Tibial nerve (tissue), 4 donors: ENCODE measurements around the gene TOPBP1. TPM values are rescaled to one million over a fixed set of nuclear protein-coding genes. Genes with fewer than 3 reads are reported as not detected.
"Not testable (repeated sequence)": the region's sequence is repeated elsewhere in the genome, so short reads cannot be mapped to it uniquely, and the experiment has no call there.

Experiments used
- DNase-seq, 2 donors: peaks; one replicate each; pipeline ENCODE4 v3.0.0-alpha.2; 2019; ENCODE audit warnings: low spot score in 2 of 2
- H3K27ac ChIP-seq, 4 donors: fragments of 200-600 bp; sonication (generic) in 3 of 4; one replicate each; pipeline ENCODE4 v1.5.1; 2017 to 2019; ENCODE audit warnings: mild to moderate bottlenecking in 1 of 4
- H3K27me3 ChIP-seq, 2 donors: fragments of 200-600 bp; sonication (generic) in 1 of 2; one replicate each; pipeline versions ENCODE4 v1.5.1 to v1.6.0; 2017 to 2019
- H3K36me3 ChIP-seq, 3 donors: fragments of 200-600 bp; sonication (generic); one replicate each; pipeline ENCODE4 v1.5.1; 2018 to 2019
- H3K4me1 ChIP-seq, 4 donors: fragments of 200-600 bp; sonication (generic) in 3 of 4; one replicate each; pipeline ENCODE4 v1.5.1; 2017 to 2019
- H3K4me3 ChIP-seq, 4 donors: fragments of 200-600 bp; sonication (generic) in 3 of 4; one replicate each; pipeline ENCODE4 v1.5.1; 2017 to 2019; ENCODE audit warnings: mild to moderate bottlenecking in 1 of 4, moderate library complexity in 1 of 4
- H3K9me3 ChIP-seq, 4 donors: fragments of 200-600 bp; sonication (generic) in 3 of 4; one replicate each; pipeline ENCODE4 v1.5.1; 2017 to 2019
- EP300 ChIP-seq, 2 donors: sonication (generic); formaldehyde crosslinking; IDR thresholded peaks; one replicate each; pipeline ENCODE4 v1.6.1; 2017; ENCODE audit warnings: antibody characterized with exemption in 2 of 2, mild to moderate bottlenecking in 1 of 2
- POLR2A ChIP-seq, 2 donors: fragments of 450-650 bp; IDR thresholded peaks; one replicate each; pipeline ENCODE4 v1.6.1; 2017; ENCODE audit warnings: antibody characterized with exemption in 2 of 2, mild to moderate bottlenecking in 2 of 2, moderate library complexity in 2 of 2
- WGBS, 2 donors: methylation state at CpG; one replicate each; pipeline ENCODE4 v1.1.5; 2018; 5-methylcytosine and 5-hydroxymethylcytosine counted together
- total RNA-seq, 4 donors: library from RNA; depleted of rRNA; stranded (reverse); fragments of >200 nt; gene quantifications; one replicate each; pipeline ENCODE4 v1.1.0, GENCODE V29; 2016
- TF ChIP-seq, protein P1 (sequence below), 5 experiments: fragments of 200-600 bp in 3 of 5; fragments of 450-650 bp in 2 of 5; sonication (generic) in 3 of 5; IDR thresholded peaks; one replicate each; pipeline ENCODE4 v1.5.1; 2016 to 2019; ENCODE audit warnings: antibody characterized with exemption in 5 of 5, mild to moderate bottlenecking in 3 of 5, moderate library complexity in 2 of 5

TOPBP1 gene
- total RNA-seq, 4 donors from 2014 or later: 17.0 to 39.3 (median 22.1) TPM

GRCh38 chr3:133691273-133692107 is 29.7 kb upstream of the TOPBP1 start:
- TF ChIP-seq, protein P1, sequence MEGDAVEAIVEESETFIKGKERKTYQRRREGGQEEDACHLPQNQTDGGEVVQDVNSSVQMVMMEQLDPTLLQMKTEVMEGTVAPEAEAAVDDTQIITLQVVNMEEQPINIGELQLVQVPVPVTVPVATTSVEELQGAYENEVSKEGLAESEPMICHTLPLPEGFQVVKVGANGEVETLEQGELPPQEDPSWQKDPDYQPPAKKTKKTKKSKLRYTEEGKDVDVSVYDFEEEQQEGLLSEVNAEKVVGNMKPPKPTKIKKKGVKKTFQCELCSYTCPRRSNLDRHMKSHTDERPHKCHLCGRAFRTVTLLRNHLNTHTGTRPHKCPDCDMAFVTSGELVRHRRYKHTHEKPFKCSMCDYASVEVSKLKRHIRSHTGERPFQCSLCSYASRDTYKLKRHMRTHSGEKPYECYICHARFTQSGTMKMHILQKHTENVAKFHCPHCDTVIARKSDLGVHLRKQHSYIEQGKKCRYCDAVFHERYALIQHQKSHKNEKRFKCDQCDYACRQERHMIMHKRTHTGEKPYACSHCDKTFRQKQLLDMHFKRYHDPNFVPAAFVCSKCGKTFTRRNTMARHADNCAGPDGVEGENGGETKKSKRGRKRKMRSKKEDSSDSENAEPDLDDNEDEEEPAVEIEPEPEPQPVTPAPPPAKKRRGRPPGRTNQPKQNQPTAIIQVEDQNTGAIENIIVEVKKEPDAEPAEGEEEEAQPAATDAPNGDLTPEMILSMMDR (IDR thresholded peaks at IDR 0.05): no peak
- TF ChIP-seq EP300 (IDR thresholded peaks at IDR 0.05) (no peak), POLR2A (IDR thresholded peaks at IDR 0.05) (no peak)
- Histone ChIP-seq H3K27me3 (no peaks in the 10 kb centered on the region), H3K9me3 (no peaks in the 10 kb centered on the region), H3K4me1 (no peaks in the 10 kb centered on the region), H3K4me3 (no peak overlapping the region), H3K27ac (no peak overlapping the region), H3K36me3 (no peaks in the 10 kb centered on the region)
- 68 to 84% methylated on average over 6 of the region's 6 CpGs for WGBS, 2 donors
- no peak for DNase-seq

GRCh38 chr3:133677993-133678392 is 16.3 kb upstream of the TOPBP1 start:
- not testable (repeated sequence) for H3K36me3 ChIP-seq, H3K4me3 ChIP-seq, H3K4me1 ChIP-seq, H3K27ac ChIP-seq, DNase-seq
- 91 to 97% methylated on average over 2 of the region's 2 CpGs for WGBS, 2 donors
- H3K27me3 ChIP-seq: peaks cover 0 to 38% of the 10 kb centered on the region in 2 donors
- peaks cover 0 to 50% (median 0%) of the 10 kb centered on the region in 4 donors for H3K9me3 ChIP-seq

DNA sequence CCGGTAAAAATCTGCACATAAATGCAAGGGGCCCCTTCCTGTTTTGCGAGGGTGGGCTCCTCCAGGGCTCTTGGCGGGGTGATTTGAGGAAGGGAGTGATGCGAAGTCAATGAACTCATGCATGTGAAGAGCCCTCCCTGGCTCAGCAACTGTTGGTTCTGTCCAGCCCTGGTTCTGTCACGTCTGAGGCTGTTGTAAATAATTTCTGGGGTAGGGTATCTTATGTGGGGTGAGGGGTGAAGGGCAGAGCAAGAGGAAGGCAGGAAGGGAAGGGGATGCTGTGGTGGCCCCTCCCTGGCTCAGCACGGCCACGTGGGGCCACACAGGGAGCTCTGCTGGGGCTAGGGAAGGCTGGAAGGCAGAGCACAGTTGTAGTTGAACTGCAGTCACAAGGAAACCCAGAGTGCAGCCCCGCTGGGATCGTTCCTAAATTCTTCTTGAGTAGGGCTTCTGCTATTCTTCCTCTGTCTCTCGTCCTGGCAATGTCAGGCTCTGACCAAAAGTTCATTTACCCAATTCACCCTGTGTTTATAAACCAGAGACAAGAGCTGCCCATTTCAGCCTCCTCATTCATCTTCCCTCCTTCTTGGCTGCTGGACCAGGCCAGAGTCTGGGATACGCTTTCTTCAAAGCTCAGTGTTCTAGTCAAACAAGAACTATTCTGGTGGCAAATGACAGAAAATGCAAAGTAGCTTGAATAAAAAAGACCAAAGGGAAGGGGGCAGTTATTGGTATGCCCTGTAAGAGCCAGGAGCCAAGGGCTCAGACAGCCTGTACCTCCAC is 14.8 kb upstream of the TOPBP1 start:
- WGBS, 2 donors: 40 to 47% methylated on average over 11 of the region's 11 CpGs

GRCh38 chr3:133675631-133676335 is 14.0 kb upstream of the TOPBP1 start:
- H3K27ac ChIP-seq: no peak overlapping the region

More for the DNA sequence above, 14.8 kb upstream of the TOPBP1 start:
- TF ChIP-seq, protein P1 (IDR thresholded peaks at IDR 0.05): no peak
- TF ChIP-seq POLR2A (IDR thresholded peaks at IDR 0.05): no peak
- no peak for TF ChIP-seq EP300 (IDR thresholded peaks at IDR 0.05)
- Histone ChIP-seq H3K27me3 (peaks cover 0 to 47% of the 10 kb centered on the region in 2 donors), H3K9me3 (peaks cover 0 to 42% (median 0%) of the 10 kb centered on the region in 4 donors), H3K4me3 (no peak overlapping the region), H3K27ac (no peak overlapping the region), H3K36me3 (no peaks in the 10 kb centered on the region), H3K4me1 (peaks cover 0 to 7% (median 0%) of the 10 kb centered on the region in 4 donors)
- DNase-seq: no peak

GRCh38 chr3:133674290-133674919 is 12.7 kb upstream of the TOPBP1 start:
- no peak overlapping the region for H3K4me3 ChIP-seq
- 4 to 5% methylated on average over 29 to 32 of the region's 47 CpGs for WGBS, 2 donors
- peaks cover 0 to 47% of the 10 kb centered on the region in 2 donors for H3K27me3 ChIP-seq
- H3K27ac ChIP-seq: no peak overlapping the region
- DNase-seq: no peak
- H3K4me1 ChIP-seq: peaks cover 0 to 7% (median 0%) of the 10 kb centered on the region in 4 donors
- TF ChIP-seq POLR2A (IDR thresholded peaks at IDR 0.05) (no peak), EP300 (IDR thresholded peaks at IDR 0.05) (no peak)
- TF ChIP-seq, protein P1 (IDR thresholded peaks at IDR 0.05): no peak
- H3K36me3 ChIP-seq: no peaks in the 10 kb centered on the region
- peaks cover 0 to 33% (median 0%) of the 10 kb centered on the region in 4 donors for H3K9me3 ChIP-seq

More at GRCh38 chr3:133675631-133676335, 14.0 kb upstream of the TOPBP1 start:
- DNase-seq: no peak
- peaks cover 0 to 47% of the 10 kb centered on the region in 2 donors for H3K27me3 ChIP-seq
- H3K36me3 ChIP-seq: no peaks in the 10 kb centered on the region
- TF ChIP-seq POLR2A (IDR thresholded peaks at IDR 0.05) (no peak), EP300 (IDR thresholded peaks at IDR 0.05) (no peak)
- H3K4me1 ChIP-seq: peaks cover 0 to 7% (median 0%) of the 10 kb centered on the region in 4 donors
- peaks cover 0 to 42% (median 0%) of the 10 kb centered on the region in 4 donors for H3K9me3 ChIP-seq
- H3K4me3 ChIP-seq: no peak overlapping the region
- WGBS, 2 donors: 44 to 49% methylated on average over 6 of the region's 6 CpGs
